Mucosa of descending colon (tissue), 3 donors: ENCODE data around the gene USE1. TPM values are rescaled to one million over a fixed set of nuclear protein-coding genes. Genes with fewer than 3 reads are reported as not detected.
A peak's percentile ranks its signal among the peaks of the same experiment; 100 is the strongest.

Source experiments
- ATAC-seq: fragments of 200-7000 bp; cut with Tn5 transposase; one replicate; pipeline ENCODE4 v1.9.1; 2020; ENCODE audit warnings: mild to moderate bottlenecking, moderate library complexity
- DNase-seq, 3 donors: peaks; one replicate each; pipeline ENCODE4 v3.0.0-alpha.2; 2020
- H3K36me3 ChIP-seq: fragments of 200-600 bp; one replicate; pipeline ENCODE4 v1.8.0; 2021; ENCODE audit warnings: low read depth, mild to moderate bottlenecking
- H3K4me1 ChIP-seq: fragments of 200-600 bp; one replicate; pipeline ENCODE4 v1.8.0; 2021; ENCODE audit warnings: low read depth, mild to moderate bottlenecking
- H3K4me3 ChIP-seq: fragments of 200-600 bp; one replicate; pipeline ENCODE4 v1.8.0; 2021; ENCODE audit warnings: mild to moderate bottlenecking
- H3K9me3 ChIP-seq: fragments of 200-600 bp; one replicate; pipeline ENCODE4 v1.8.0; 2021; ENCODE audit warnings: mild to moderate bottlenecking
- CTCF ChIP-seq: fragments of 200-600 bp; IDR thresholded peaks from one replicate; pipeline ENCODE4 v1.8.0; 2022; ENCODE audit warnings: antibody characterized with exemption, mild to moderate bottlenecking
- intact Hi-C, 2 donors: fragments of 100-400 bp; cut with DNase I in 1 of 2; cut with micrococcal nuclease in 1 of 2; formaldehyde crosslinking; loops; one replicate each; pipeline versions ENCODE4 v1.11.0 to v1.11.1; 2022; cut with DNase I, micrococcal nuclease
- total RNA-seq, 3 donors: library from RNA; stranded (reverse); fragmentation: NEBNext Ultra II Directional in 2 of 3; extraction: Animal tissue kit (Norgen Biotek cat#: 25700) in 2 of 3; gene quantifications; one replicate each; pipeline versions ENCODE4 v1.2.1 to v1.2.4, GENCODE V29; 2021 to 2023
- donor health status: DM: no; HTN: no; CAD: no; lungs with moderate emphysema.
- donor health status: DM: no; HTN: no; CAD: no.
- donor health status: DM: no; HTN: yes; CAD: no.

Gene USE1
- total RNA-seq, 3 donors from 2014 or later: 17.4 to 31.2 (median 28.0) TPM

- Histone ChIP-seq H3K4me3 (peak overlapping the region; percentile 27), H3K4me1 (no peaks in the 10 kb centered on the region), H3K36me3 (no peaks in the 10 kb centered on the region), H3K9me3 (no peaks in the 10 kb centered on the region)
- TF ChIP-seq CTCF: no peak
- ATAC-seq (no peak), DNase-seq (peak in 1 of 3 donors; percentile 26)
- intact Hi-C loops: no loop called here
These were observed 540 bp upstream of the USE1 start for GRCh38 chr19:17214508-17215126.

DNA sequence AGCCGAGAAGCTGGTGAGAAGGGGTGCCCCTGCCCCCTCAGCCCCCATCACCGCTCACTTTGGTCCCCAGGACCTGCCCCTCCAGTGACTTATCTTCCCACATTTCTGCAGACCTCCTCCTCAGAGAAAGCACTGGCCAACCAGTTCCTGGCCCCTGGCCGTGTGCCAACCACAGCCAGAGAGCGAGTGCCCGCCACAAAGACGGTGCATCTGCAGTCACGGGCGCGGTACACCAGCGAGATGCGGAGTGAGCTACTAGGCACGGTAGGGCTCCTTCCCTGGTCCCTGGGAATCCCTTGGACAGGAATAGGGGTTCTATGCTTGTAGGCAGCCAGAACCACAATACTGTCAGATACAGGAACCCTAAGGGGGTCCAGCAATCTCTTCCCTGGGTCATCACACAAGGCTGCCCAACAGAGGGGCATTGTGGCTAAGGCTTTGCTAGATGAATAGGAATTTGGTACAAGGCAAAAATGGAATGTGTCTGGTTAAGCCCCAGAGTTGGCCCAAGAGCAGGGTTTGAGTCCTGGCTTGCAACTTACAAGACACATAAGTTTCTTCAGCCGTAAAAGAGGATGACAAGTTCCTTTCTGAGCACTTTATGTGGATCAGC is 1.0 kb downstream of the USE1 start:
- no peak for TF ChIP-seq CTCF

DNA sequence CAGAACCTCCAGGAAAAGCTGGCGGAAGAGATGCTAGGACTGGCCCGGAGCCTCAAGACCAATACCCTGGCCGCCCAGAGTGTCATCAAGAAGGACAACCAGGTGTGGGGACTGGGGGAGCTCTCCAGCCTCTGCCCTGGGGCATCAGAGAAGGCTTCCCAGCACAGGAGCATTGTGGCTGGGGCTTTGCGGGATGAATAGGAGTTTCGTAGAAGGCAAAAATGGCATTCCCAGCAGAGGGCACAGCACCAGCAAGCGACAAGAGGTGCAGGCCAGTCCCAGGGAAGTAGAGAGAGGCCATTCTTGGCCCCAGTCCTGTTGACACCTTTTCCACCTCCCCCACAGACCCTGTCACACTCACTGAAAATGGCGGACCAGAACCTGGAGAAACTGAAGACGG is 4.1 kb downstream of the USE1 start:
- no peaks in the 10 kb centered on the region for H3K9me3 ChIP-seq
- TF ChIP-seq CTCF: no peak
- no peaks in the 10 kb centered on the region for H3K4me1 ChIP-seq
- ATAC-seq (no peak), DNase-seq (no peak)
- H3K4me3 ChIP-seq: no peak overlapping the region
- H3K36me3 ChIP-seq: no peaks in the 10 kb centered on the region
- intact Hi-C loops: no loop called here

More for the DNA sequence above, 1.0 kb downstream of the USE1 start:
- Histone ChIP-seq H3K4me1 (no peaks in the 10 kb centered on the region), H3K4me3 (no peak overlapping the region), H3K9me3 (no peaks in the 10 kb centered on the region), H3K36me3 (no peaks in the 10 kb centered on the region)
- DNase-seq (peak in 1 of 3 donors; percentile 31), ATAC-seq (no peak)
- intact Hi-C loops: no loop called here

- DNase-seq (peak in 2 of 3 donors; percentile 47 to 59), ATAC-seq (peak; percentile 63)
- no peaks in the 10 kb centered on the region for H3K36me3 ChIP-seq
- intact Hi-C loops: no loop called here
- H3K4me3 ChIP-seq: no peak overlapping the region
- no peaks in the 10 kb centered on the region for H3K9me3 ChIP-seq
- TF ChIP-seq CTCF: no peak
- H3K4me1 ChIP-seq: no peaks in the 10 kb centered on the region
These were observed 5.1 kb downstream of the USE1 start for GRCh38 chr19:17220207-17220758.

DNA sequence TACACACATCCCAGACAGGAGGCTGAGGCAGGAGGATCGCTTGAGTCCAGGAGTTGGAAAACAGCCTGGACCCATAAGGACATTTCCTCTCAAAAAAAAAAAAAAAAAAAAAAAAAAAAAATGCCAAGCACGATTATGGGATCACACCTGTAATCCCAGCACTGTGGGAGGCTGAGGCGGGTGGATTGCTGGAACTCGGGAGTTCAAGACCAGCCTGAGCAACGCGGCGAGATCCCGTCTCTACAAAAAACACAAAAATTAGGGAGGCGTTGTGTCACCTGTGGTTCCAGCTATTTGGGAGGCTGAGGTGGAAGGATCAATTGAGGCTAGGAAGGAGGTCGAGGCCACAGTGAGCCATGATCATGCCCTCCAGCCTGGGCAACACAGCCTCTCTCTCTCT is 9.9 kb downstream of the USE1 start:
- ATAC-seq: no peak
- intact Hi-C loops: no loop called here
- DNase-seq: no peak
- no peak for TF ChIP-seq CTCF
- no peaks in the 10 kb centered on the region for H3K36me3 ChIP-seq
- H3K4me1 ChIP-seq: peaks cover 6% of the 10 kb centered on the region
- H3K4me3 ChIP-seq: no peak overlapping the region
- H3K9me3 ChIP-seq: no peaks in the 10 kb centered on the region
